ENCODE data around the gene SPEF1.

GRCh38 chr20:3763671-3764601 is 17.3 kb downstream of the SPEF1 start:
- TF ChIP-seq ZNF274 (IDR thresholded peaks at IDR 0.05; ENCODE audit: low read depth, low read length) (no peak), YY1 (IDR thresholded peaks at IDR 0.05; ENCODE audit: insufficient read depth, insufficient read length) (no peak)

Measured in NT2/D1 (cell line).